NCI-H1105 treated with DMSO at 0.1 percent for 48 hours (cell line): ENCODE data around the gene LMX1B.
"Not testable (repeated sequence)": the region's sequence is repeated elsewhere in the genome, so short reads cannot be mapped to it uniquely, and the experiment has no call there.

Experiments
- DNase-seq: peaks from one replicate; lab custom pipeline; 2025; lab: John Stamatoyannopoulos, UW

Gene LMX1B

GRCh38 chr9:126715382-126715781 is 101.7 kb downstream of the LMX1B start:
- DNase-seq, result no peak

- DNase-seq, result not testable (repeated sequence)
Measured at GRCh38 chr9:126717441-126717840, 103.7 kb downstream of the LMX1B start.

DNA sequence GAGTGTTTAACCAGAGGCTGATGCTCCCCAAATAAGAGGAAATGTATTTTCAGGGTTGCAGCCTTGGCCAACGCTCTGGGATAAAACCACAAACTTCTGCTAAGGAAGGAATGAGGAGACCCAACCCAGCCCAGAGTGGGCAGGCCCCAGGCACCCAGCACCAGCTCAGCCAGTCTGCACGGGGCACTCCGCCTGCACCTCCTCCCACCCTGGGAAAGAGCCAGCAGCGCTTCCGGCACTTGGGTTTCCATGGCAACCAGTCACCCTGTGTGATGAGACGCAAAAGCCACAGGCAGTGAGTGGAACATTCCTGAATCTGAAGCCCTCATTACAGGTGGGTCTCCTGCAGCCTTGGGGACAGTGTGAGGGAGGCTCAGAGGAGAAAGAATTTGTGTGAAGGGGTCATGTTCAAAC is 105.9 kb downstream of the LMX1B start:
- peak; percentile 79 for DNase-seq

DNA sequence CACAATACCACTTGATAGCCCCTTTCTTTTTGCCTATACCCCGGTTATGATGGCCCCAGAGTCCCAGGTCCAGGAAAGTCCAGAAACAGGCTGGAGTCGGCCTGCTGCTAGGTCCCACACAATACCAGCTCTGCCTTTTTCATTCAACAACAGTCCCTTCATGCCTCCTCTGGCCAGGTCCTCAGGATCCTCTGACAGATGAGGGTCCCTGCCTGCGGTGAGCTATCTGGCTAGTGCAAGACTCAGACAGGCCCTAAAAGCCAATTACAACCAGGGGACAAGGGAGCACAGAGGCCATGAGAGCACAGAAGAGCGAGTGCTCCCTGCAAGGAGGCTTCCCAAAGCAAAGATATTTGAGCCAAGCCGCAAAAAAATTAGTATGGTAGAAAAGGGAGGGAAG is 106.3 kb downstream of the LMX1B start:
- no peak for DNase-seq

DNA sequence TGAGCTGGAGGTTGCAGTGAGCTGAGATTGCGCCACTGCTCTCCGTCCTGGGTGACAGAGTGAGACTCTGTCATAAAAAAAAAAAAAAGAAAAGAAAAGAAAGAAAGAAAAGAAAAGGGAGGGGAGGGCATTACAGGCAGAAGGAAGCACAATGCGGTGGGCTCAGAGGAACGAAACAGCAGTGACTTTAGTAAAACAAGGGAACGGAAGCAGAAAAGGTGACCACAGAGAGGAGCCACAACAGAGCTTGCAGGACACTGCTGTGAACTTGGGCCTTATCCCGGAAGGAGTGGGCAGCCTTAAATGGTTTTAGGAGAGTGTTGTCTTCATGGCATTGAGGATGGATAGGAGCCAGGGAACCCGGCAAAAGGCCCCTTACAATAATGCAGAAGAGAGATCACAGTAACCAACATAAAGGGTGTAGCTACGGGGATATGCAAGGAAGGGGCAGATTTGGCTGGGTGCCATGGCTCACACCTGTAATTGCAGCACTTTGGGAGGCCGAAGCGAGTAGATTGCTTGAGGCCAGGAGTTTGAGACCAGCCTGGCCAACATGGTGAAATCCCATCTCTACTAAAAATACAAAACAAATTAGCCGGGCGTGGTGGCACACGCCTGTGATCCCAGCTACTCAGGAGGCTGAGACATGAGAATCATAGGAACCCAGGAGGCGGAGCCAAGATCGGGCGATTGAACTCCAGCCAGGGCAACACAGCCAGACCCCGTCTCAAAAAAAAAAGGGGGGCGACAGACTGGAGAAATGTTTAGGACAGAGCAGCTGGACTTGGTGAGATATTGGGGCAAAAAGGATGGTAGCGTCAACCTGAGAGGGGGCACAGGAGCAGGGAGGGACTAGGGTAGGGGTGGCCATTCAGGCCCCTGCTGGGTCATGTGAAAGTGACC is 107.2 kb downstream of the LMX1B start:
- no peak for DNase-seq

- DNase-seq, result no peak
Measured at GRCh38 chr9:126721564-126721981, 107.8 kb downstream of the LMX1B start.

DNA sequence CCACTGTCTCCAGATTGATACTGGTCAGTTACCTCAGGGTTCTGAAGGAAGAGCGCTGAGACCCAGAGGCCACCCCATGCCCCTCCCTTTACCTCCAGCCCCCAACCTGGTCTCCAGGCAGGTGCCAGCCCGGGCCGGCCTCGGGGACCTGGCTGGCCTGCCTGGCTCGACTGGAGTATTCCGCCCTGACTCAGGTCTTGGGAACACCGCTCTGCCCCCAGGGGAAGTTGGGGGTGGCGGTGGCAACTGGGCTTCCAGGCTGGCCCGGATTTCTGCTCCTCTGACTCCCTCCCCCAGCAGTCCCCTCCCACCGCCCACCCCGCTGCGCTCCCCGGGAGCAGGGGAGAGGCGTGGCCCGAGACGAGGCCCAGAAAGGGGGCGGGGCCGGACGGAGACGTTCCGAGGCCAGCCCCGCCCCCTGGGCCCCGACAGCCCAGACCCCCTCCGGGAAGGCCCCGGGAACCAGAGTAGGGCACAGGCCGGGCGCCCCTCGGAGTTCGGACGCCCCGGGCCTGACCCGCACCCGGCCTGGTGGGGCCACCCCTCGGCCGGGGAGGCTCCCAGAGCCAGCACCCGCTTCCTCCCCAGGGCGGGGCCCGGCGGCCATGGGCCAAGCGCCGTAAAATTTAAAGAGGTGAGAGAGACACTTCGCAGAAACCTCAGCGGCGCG is 108.7 kb downstream of the LMX1B start:
- peak; percentile 64 for DNase-seq

GRCh38 chr9:126722922-126723806 is 109.4 kb downstream of the LMX1B start:
- peak; percentile 35 for DNase-seq

- DNase-seq, result peak; percentile 30
Measured at GRCh38 chr9:126723807-126724172, 110.1 kb downstream of the LMX1B start.

DNA sequence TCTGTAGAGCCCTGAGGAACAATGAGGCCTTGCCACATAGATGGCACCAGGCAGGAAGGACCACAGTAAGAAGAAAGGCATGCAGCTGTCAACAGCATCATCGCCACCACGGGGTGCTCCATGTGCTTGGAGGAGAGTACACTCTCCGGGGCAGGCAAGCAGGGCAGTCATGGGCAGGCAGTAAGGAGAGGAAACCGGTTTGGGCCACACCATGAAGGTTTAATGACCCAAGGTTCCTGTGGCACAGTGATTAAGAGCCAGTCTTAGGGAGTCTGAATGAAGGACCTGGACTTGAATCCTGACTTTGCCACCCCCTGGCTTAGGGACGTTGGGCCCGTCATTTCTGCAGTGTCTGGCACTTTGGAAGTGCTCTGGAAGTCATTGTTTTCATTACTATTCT is 110.5 kb downstream of the LMX1B start:
- no peak for DNase-seq

GRCh38 chr9:126725485-126725884 is 111.8 kb downstream of the LMX1B start:
- DNase-seq, result not testable (repeated sequence)

GRCh38 chr9:126728210-126728609 is 114.5 kb downstream of the LMX1B start:
- DNase-seq, result not testable (repeated sequence)

DNA sequence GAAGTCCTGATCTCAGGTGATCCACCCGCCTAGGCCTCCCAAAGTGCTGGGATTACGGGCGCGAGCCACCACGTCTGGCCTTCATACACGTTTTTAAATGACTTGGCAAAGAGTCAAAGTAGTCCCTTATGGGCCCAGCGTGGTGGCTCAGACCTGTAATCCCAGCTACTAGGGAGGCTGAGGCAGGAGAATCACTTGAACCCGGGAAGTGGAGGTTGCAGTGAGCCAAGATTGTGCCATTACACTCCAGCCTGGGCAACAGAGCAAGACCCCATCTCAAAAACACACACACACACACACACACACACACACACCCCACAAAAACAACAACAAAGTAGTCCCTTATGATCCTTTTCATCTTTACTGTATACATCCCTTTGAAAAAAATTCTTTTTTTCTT is 116.9 kb downstream of the LMX1B start:
- not testable (repeated sequence) for DNase-seq

GRCh38 chr9:126733005-126733404 is 119.3 kb downstream of the LMX1B start:
- DNase-seq, result no peak

GRCh38 chr9:126734877-126735276 is 121.1 kb downstream of the LMX1B start:
- DNase-seq, result no peak

DNA sequence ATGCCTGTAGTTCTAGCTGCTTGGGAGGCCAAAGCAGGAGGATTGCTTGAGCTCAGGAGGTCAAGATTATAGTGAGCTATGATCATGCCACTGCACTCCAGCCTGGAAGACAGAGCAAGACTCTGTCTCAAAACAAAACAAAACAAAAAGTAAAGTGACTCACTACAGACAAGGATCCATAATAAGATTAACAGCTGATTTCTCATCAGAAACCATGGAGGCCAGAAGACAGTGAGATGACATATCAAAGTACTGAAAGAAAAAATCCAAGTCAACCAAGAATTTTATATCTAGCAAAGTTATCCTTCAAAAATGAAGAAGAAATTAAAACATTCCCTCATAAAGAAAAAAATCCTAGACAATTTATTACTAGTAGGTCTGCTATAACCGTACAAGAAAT is 121.8 kb downstream of the LMX1B start:
- DNase-seq, result no peak

DNA sequence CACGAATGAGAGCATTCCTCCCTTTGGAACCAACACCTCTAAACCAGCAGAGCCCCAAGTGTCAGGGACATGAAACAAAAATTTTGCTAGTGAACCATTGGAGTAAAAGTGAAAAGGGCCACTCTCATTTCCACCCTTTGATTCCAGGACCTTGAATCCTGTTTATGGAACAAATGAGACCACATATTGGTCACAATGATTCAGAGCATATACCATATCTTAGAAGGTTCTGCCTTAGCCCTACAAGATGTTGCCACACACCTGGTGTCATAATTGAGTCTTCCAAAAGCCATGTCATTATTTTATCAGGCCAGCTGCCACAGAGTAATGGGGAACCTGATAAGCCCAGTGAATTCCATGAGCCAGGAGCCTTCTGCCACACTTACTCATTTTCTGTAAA is 124.8 kb downstream of the LMX1B start:
- no peak for DNase-seq

DNA sequence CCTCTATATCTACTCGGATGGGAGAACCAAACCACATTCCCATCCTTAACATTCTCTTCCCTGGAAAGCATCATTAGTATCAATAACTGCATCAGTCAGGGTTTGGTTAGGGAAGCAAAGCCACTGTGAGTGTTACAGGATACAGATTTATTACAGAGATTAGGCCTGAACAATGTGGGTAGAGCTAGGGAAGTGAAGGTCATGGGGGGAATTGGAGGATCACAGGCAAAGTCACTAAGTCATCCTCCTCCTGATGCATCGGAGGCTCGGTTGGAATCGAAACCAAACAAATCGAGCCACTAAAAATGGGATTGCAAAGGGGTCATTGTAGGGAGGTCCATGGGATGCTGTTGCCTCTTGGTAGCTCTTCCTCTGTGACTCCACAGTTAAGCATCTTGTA is 129.3 kb downstream of the LMX1B start:
- no peak for DNase-seq

DNA sequence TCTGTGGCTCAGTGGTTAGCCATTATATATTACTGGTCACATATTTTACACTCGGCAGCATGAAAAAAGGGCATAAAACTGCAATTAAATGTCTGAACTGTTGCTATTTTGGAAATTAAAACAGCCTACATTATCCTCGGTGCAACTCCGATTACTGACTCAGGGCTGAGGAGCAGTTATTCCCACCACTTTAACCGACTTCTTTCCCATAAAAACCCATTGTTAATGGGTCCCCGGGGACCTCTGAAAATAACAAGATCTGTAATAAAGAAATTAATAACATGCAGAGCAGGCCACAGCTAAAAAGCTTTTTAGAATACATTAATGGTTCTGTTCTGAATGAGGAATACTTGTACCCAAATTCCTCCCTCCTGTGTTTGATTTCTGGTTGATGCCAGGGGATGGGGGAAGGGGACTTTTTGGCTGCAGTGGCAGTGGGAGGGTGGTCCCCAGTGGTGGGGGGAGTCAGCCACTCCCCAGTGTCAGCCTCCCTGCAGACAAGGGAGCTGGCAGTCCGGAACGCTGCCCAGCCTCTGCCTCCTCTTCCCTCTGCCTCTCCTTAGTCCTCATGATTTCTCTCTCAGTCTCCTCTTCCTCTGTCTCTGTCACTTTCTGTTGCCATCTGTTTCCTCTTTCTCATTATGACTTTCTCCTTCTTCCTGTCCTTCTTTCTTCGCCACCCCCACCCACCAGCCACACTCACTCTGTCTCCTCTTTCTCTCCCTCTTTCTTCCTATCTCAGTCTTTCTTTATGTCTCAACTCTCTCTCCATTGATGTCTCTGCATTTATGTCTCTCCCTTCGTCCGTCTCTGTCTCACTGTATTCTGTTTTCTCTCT is 132.1 kb downstream of the LMX1B start:
- DNase-seq, result no peak
